Mesenchymal stem cell (in vitro differentiated cells and primary cell): ENCODE data around the gene PPP1R3D.
A peak's percentile ranks its signal among the peaks of the same experiment; 100 is the strongest.

Experiments used
- DNase-seq: peaks from one replicate; pipeline ENCODE4 v3.0.0-alpha.2; 2013
- H2AFZ ChIP-seq: one replicate; pipeline ENCODE4 v1.6.1; 2013; ENCODE audit warnings: low read depth, mild to moderate bottlenecking, control low read depth, inconsistent platforms, low read length, moderate library complexity
- H2AK5ac ChIP-seq: 2 replicates; pipeline ENCODE4 v1.6.1; 2013; ENCODE audit warnings: low read length, moderate library complexity, mild to moderate bottlenecking, inconsistent platforms; ENCODE audit not compliant: severe bottlenecking
- H2BK120ac ChIP-seq: one replicate; pipeline ENCODE4 v1.6.1; 2013; ENCODE audit warnings: low read depth, mild to moderate bottlenecking, inconsistent platforms, low read length, moderate library complexity
- H2BK12ac ChIP-seq, 2 experiments: one replicate each; pipeline ENCODE4 v1.6.1; 2013; ENCODE audit warnings: inconsistent platforms in 2 of 2, low read length in 2 of 2, mild to moderate bottlenecking in 2 of 2, moderate library complexity in 2 of 2, control low read depth in 1 of 2
- H2BK15ac ChIP-seq: one replicate; pipeline ENCODE4 v1.6.1; 2013; ENCODE audit warnings: mild to moderate bottlenecking, low read depth, inconsistent platforms; ENCODE audit not compliant: poor library complexity, severe bottlenecking
- H2BK5ac ChIP-seq: 2 replicates; pipeline ENCODE4 v1.6.1; 2013; ENCODE audit warnings: low read depth, mild to moderate bottlenecking, low read length, control low read depth, inconsistent platforms; ENCODE audit not compliant: poor library complexity, severe bottlenecking
- H3K14ac ChIP-seq, 2 experiments: one replicate each; pipeline ENCODE4 v1.6.1; 2013; ENCODE audit warnings: inconsistent platforms in 2 of 2, low read length in 2 of 2, control low read depth in 1 of 2, mild to moderate bottlenecking in 1 of 2, moderate library complexity in 1 of 2
- H3K18ac ChIP-seq, 2 experiments: one replicate each; pipeline ENCODE4 v1.6.1; 2013; ENCODE audit warnings: inconsistent platforms in 2 of 2, low read length in 2 of 2, control low read depth in 1 of 2, low read depth in 1 of 2, mild to moderate bottlenecking in 1 of 2
- H3K23ac ChIP-seq, 2 experiments: one replicate each; pipeline ENCODE4 v1.6.1; 2013; ENCODE audit warnings: inconsistent platforms in 2 of 2, low read length in 2 of 2, mild to moderate bottlenecking in 2 of 2, moderate library complexity in 2 of 2, control low read depth in 1 of 2
- H3K27ac ChIP-seq: 2 replicates; pipeline ENCODE4 v1.5.1; 2013; ENCODE audit warnings: mild to moderate bottlenecking, moderate library complexity, low read length, control low read depth, inconsistent platforms; ENCODE audit not compliant: poor library complexity, severe bottlenecking
- H3K27me3 ChIP-seq, 2 experiments: 2 replicates each; pipeline versions ENCODE4 v1.6.1 to v1.7.0; 2013; ENCODE audit warnings: low read length in 2 of 2, mild to moderate bottlenecking in 2 of 2, moderate library complexity in 2 of 2, control low read depth in 1 of 2, inconsistent platforms in 1 of 2; ENCODE audit not compliant: control insufficient read depth in 1 of 2, insufficient read depth in 1 of 2
- H3K36me3 ChIP-seq, 2 experiments: 2 replicates each; pipeline versions ENCODE4 v1.6.1 to v1.7.0; 2013; ENCODE audit warnings: low read length in 2 of 2, control low read depth in 1 of 2, inconsistent platforms in 1 of 2, low read depth in 1 of 2, mild to moderate bottlenecking in 1 of 2; ENCODE audit not compliant: insufficient read depth in 2 of 2, control insufficient read depth in 1 of 2
- H3K4ac ChIP-seq, 2 experiments: one replicate each; pipeline ENCODE4 v1.6.1; 2013; ENCODE audit warnings: inconsistent platforms in 2 of 2, low read length in 2 of 2, mild to moderate bottlenecking in 2 of 2, moderate library complexity in 2 of 2, control low read depth in 1 of 2, low read depth in 1 of 2
- H3K4me1 ChIP-seq: 2 replicates; pipeline ENCODE4 v1.6.1; 2013; ENCODE audit warnings: low read depth, low read length, control low read depth; ENCODE audit not compliant: control insufficient read depth, insufficient read depth
- H3K4me2 ChIP-seq: 2 replicates; pipeline ENCODE4 v1.6.1; 2013; ENCODE audit warnings: low read length, mild to moderate bottlenecking, inconsistent platforms; ENCODE audit not compliant: poor library complexity, severe bottlenecking
- H3K4me3 ChIP-seq, 2 experiments: 2 replicates each; pipeline versions ENCODE4 v1.5.1 to v1.7.0; 2013; ENCODE audit warnings: low read length in 2 of 2, mild to moderate bottlenecking in 2 of 2, control low read depth in 1 of 2, low read depth in 1 of 2; ENCODE audit not compliant: insufficient read depth in 1 of 2
- H3K79me1 ChIP-seq: replicated peaks from 2 replicates; pipeline ENCODE4 v1.6.1; 2013; ENCODE audit warnings: mild to moderate bottlenecking, control low read depth, low read length, inconsistent platforms; ENCODE audit not compliant: poor library complexity, severe bottlenecking
- H3K9ac ChIP-seq: 2 replicates; pipeline ENCODE4 v1.7.0; 2013; ENCODE audit warnings: mild to moderate bottlenecking, low read length, moderate library complexity
- H3K9me3 ChIP-seq: 2 replicates; pipeline ENCODE4 v1.7.0; 2013; ENCODE audit warnings: mild to moderate bottlenecking, low read length; ENCODE audit not compliant: control insufficient read depth
- H4K8ac ChIP-seq: one replicate; pipeline ENCODE4 v1.6.1; 2013; ENCODE audit warnings: inconsistent platforms, mild to moderate bottlenecking, low read length, moderate library complexity
- H4K91ac ChIP-seq: one replicate; pipeline ENCODE4 v1.6.1; 2013; ENCODE audit warnings: mild to moderate bottlenecking, low read length, inconsistent platforms
- WGBS: methylation state at CpG from one replicate; pipeline ENCODE4 v1.1.7; 2013; ENCODE audit warnings: mixed read lengths; 5-methylcytosine and 5-hydroxymethylcytosine counted together

The PPP1R3D gene

GRCh38 chr20:59945175-59945574 is 5.1 kb upstream of the PPP1R3D start:
- Histone ChIP-seq H3K4me2 (no peak overlapping the region), H3K23ac (no peak overlapping the region), H3K27me3 (no peaks in the 10 kb centered on the region), H2BK12ac (no peak overlapping the region), H2BK5ac (no peak overlapping the region), H3K4me3 (no peak overlapping the region), H2BK120ac (no peak overlapping the region), H3K14ac (no peak overlapping the region), H3K18ac (no peak overlapping the region), H3K79me1 (peaks cover 4% of the 10 kb centered on the region), H3K27ac (peak overlapping the region; percentile 36), H3K36me3 (peaks cover 5 to 44% of the 10 kb centered on the region in 2 experiments), H4K91ac (no peak overlapping the region), H2AFZ (no peak overlapping the region), H3K4me1 (no peaks in the 10 kb centered on the region), H4K8ac (no peak overlapping the region), H3K9ac (no peak overlapping the region), H3K4ac (no peak overlapping the region), H3K9me3 (no peaks in the 10 kb centered on the region), H2AK5ac (no peak overlapping the region), H2BK15ac (no peak overlapping the region)
- 54% methylated on average over 1 of the region's 3 CpGs for WGBS
- no peak for DNase-seq

GRCh38 chr20:59944726-59945125 is 4.6 kb upstream of the PPP1R3D start:
- H4K91ac ChIP-seq = no peak overlapping the region
- peaks cover 5 to 44% of the 10 kb centered on the region in 2 experiments for H3K36me3 ChIP-seq
- no peak overlapping the region for H3K18ac ChIP-seq
- no peak overlapping the region for H2AK5ac ChIP-seq
- H3K27me3 ChIP-seq = no peaks in the 10 kb centered on the region
- H2BK15ac ChIP-seq = no peak overlapping the region
- no peak overlapping the region for H2BK120ac ChIP-seq
- no peak overlapping the region for H3K4ac ChIP-seq
- no peak overlapping the region for H3K9ac ChIP-seq
- no peak overlapping the region for H3K4me3 ChIP-seq
- no peak overlapping the region for H2AFZ ChIP-seq
- no peaks in the 10 kb centered on the region for H3K4me1 ChIP-seq
- H3K23ac ChIP-seq = no peak overlapping the region
- no peak overlapping the region for H3K27ac ChIP-seq
- H3K14ac ChIP-seq = no peak overlapping the region
- H2BK12ac ChIP-seq = no peak overlapping the region
- no peak for DNase-seq
- H3K9me3 ChIP-seq = no peaks in the 10 kb centered on the region
- H4K8ac ChIP-seq = no peak overlapping the region
- 97% methylated on average over 5 of the region's 7 CpGs for WGBS
- peaks cover 3% of the 10 kb centered on the region for H3K79me1 ChIP-seq
- no peak overlapping the region for H2BK5ac ChIP-seq
- H3K4me2 ChIP-seq = no peak overlapping the region

- H2AK5ac ChIP-seq = no peak overlapping the region
- H3K14ac ChIP-seq = no peak overlapping the region
- no peaks in the 10 kb centered on the region for H3K27me3 ChIP-seq
- H3K4ac ChIP-seq = no peak overlapping the region
- H3K36me3 ChIP-seq = peaks cover 10 to 44% of the 10 kb centered on the region in 2 experiments
- H3K9ac ChIP-seq = peak overlapping the region; percentile 97
- H3K4me3 ChIP-seq = peak overlapping the region in 1 of 2 experiments; percentile 90
- no peak overlapping the region for H2BK5ac ChIP-seq
- H2BK120ac ChIP-seq = no peak overlapping the region
- H3K9me3 ChIP-seq = no peaks in the 10 kb centered on the region
- no peak overlapping the region for H3K4me2 ChIP-seq
- no peak for DNase-seq
- H2BK15ac ChIP-seq = no peak overlapping the region
- no peak overlapping the region for H2AFZ ChIP-seq
- no peak overlapping the region for H4K8ac ChIP-seq
- H3K4me1 ChIP-seq = peaks cover 12% of the 10 kb centered on the region
- H3K23ac ChIP-seq = no peak overlapping the region
- H3K27ac ChIP-seq = no peak overlapping the region
- H3K18ac ChIP-seq = no peak overlapping the region
- H3K79me1 ChIP-seq = peaks cover 14% of the 10 kb centered on the region
- no peak overlapping the region for H4K91ac ChIP-seq
- H2BK12ac ChIP-seq = no peak overlapping the region
- WGBS = 100% methylated on average over 2 of the region's 2 CpGs
These were observed 2.1 kb upstream of the PPP1R3D start for GRCh38 chr20:59942245-59942644.

DNA sequence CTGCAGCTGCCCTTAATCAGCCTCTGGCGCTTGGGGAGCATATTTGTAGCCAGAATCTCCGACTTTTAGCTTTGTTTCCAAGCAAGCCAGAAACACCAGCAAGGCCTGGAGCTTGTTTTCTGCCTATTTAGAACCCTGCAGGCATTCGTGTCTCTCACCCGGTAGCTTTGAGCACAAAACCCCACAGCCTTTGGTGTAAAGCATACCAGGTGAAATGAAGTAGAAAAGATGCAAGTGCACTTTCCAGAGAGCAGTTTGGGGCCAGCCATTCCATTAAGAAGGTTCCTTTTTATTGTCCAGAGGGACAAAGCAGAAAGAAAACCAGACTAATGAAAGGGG is 820 bp upstream of the PPP1R3D start:
- Histone ChIP-seq H3K9ac (peak overlapping the region; percentile 97), H2AFZ (peak overlapping the region; percentile 90), H3K23ac (no peak overlapping the region), H3K27ac (peak overlapping the region; percentile 99), H2BK15ac (no peak overlapping the region), H3K4ac (peak overlapping the region in 1 of 2 experiments; percentile 48), H3K36me3 (peaks cover 10 to 45% of the 10 kb centered on the region in 2 experiments), H3K14ac (no peak overlapping the region), H2BK5ac (no peak overlapping the region), H3K9me3 (no peaks in the 10 kb centered on the region), H2BK120ac (no peak overlapping the region), H3K27me3 (no peaks in the 10 kb centered on the region), H3K4me1 (peaks cover 12% of the 10 kb centered on the region), H2AK5ac (no peak overlapping the region), H3K4me2 (peak overlapping the region; percentile 98), H4K91ac (no peak overlapping the region), H3K18ac (peak overlapping the region; percentile 14 to 70), H3K4me3 (peak overlapping the region; percentile 68 to 90), H2BK12ac (peak overlapping the region in 1 of 2 experiments; percentile 17), H4K8ac (no peak overlapping the region), H3K79me1 (peaks cover 14% of the 10 kb centered on the region)
- WGBS = 8% methylated on average over 4 of the region's 4 CpGs
- DNase-seq = no peak
